ENCODE data around the gene PHETA2. TPM values are rescaled to one million over a fixed set of nuclear protein-coding genes. Genes with fewer than 3 reads are reported as not detected.

PHETA2 gene
- total and polyA plus RNA-seq, 12 donors, result 2.3 to 7.0 (median 3.4) TPM

- WGBS, 2 donors, result 61 to 62% methylated on average over 14 of the region's 14 CpGs
- Histone ChIP-seq H3K27ac (peak overlapping the region; percentile 72 to 96 (median 92)), H3K27me3 (no peaks in the 10 kb centered on the region), H3K4me1 (peaks cover 13 to 74% (median 44%) of the 10 kb centered on the region in 9 donors), H3K36me3 (peaks cover 0 to 25% (median 0%) of the 10 kb centered on the region in 9 donors), H3K9me3 (no peaks in the 10 kb centered on the region), H3K4me3 (peak overlapping the region; percentile 59 to 77 (median 72))
- intact Hi-C loops (cut with DNase I), result loop anchor here in 4 of 10 donors (5.0 to 10.0 kb wide), 3 partner anchors 239 to 479 kb away; partner anchors contain the start of genes SREBF2 (in 2 of the 4), MEI1 (in 1 of the 4) and SERHL2 (in 1 of the 4)
- no peak for TF ChIP-seq CTCF (IDR thresholded peaks at IDR 0.05)
- ATAC-seq (peak in 1 of 8 donors; percentile 2), DNase-seq (no peak)
Measured at GRCh38 chr22:42073621-42074041, 417 bp upstream of the PHETA2 start.

- WGBS, 2 donors, result 66 to 69% methylated on average over 9 of the region's 9 CpGs
- H3K4me3 ChIP-seq, result peak overlapping the region; percentile 59 to 77 (median 72)
- H3K4me1 ChIP-seq, result peaks cover 14 to 69% (median 43%) of the 10 kb centered on the region in 9 donors
- peak overlapping the region; percentile 72 to 96 (median 92) for H3K27ac ChIP-seq
- H3K36me3 ChIP-seq, result peaks cover 0 to 25% (median 0%) of the 10 kb centered on the region in 9 donors
- intact Hi-C loops (cut with DNase I), result loop anchor here in 4 of 10 donors (5.0 to 10.0 kb wide), 3 partner anchors 240 to 477 kb away; partner anchors contain the start of genes SREBF2 (in 2 of the 4), MEI1 (in 1 of the 4) and SERHL2 (in 1 of the 4)
- ATAC-seq (no peak), DNase-seq (no peak)
- no peaks in the 10 kb centered on the region for H3K9me3 ChIP-seq
- H3K27me3 ChIP-seq, result no peaks in the 10 kb centered on the region
- TF ChIP-seq CTCF (IDR thresholded peaks at IDR 0.05), result no peak
Measured at GRCh38 chr22:42074846-42075676, 1.0 kb downstream of the PHETA2 start.

- WGBS, 2 donors, result 90 to 92% methylated on average over 20 of the region's 20 CpGs
- DNase-seq (no peak), ATAC-seq (no peak)
- Histone ChIP-seq H3K4me1 (peaks cover 9 to 70% (median 45%) of the 10 kb centered on the region in 9 donors), H3K4me3 (no peak overlapping the region), H3K9me3 (no peaks in the 10 kb centered on the region), H3K36me3 (peaks cover 0 to 30% (median 0%) of the 10 kb centered on the region in 9 donors), H3K27ac (peak overlapping the region in 2 of 10 donors; percentile 98 to 99), H3K27me3 (no peaks in the 10 kb centered on the region)
- intact Hi-C loops (cut with DNase I), result loop anchor here in 3 of 10 donors (10.0 kb wide), 2 partner anchors 242 to 382 kb away; partner anchors contain the start of genes SREBF2 (in 2 of the 3) and MEI1 (in 1 of the 3)
- no peak for TF ChIP-seq CTCF (IDR thresholded peaks at IDR 0.05)
Measured at GRCh38 chr22:42076764-42077485, 2.9 kb downstream of the PHETA2 start.

Measured in heart right ventricle (tissue), 16 donors.